Fibroblast of lung (primary cell): ENCODE measurements around the gene MGLL. TPM values are rescaled to one million over a fixed set of nuclear protein-coding genes. Genes with fewer than 3 reads are reported as not detected.

ENCODE experiments used
- DNase-seq, 2 donors: peaks; one replicate each; pipeline versions ENCODE4 v3.0.0 to v3.0.0-alpha.2; 2010; ENCODE audit warnings: low read depth in 2 of 2
- H2AFZ ChIP-seq: 2 replicates; pipeline ENCODE4 v1.5.1; 2012; ENCODE audit warnings: low read length, control low read depth, inconsistent platforms
- H3K27ac ChIP-seq: 2 replicates; pipeline ENCODE4 v1.5.1; 2011; ENCODE audit warnings: low read length, control low read depth; ENCODE audit not compliant: insufficient read depth
- H3K27me3 ChIP-seq: 2 replicates; pipeline ENCODE4 v1.5.1; 2011; ENCODE audit warnings: mild to moderate bottlenecking, low read length; ENCODE audit not compliant: control insufficient read depth, insufficient read depth
- H3K36me3 ChIP-seq: 2 replicates; pipeline ENCODE4 v1.5.1; 2011; ENCODE audit warnings: low read length; ENCODE audit not compliant: control insufficient read depth, insufficient read depth
- H3K4me1 ChIP-seq: 2 replicates; pipeline ENCODE4 v1.5.1; 2011; ENCODE audit warnings: low read length; ENCODE audit not compliant: control insufficient read depth, insufficient read depth; ENCODE audit errors: extremely low read depth
- H3K4me2 ChIP-seq: 2 replicates; pipeline ENCODE4 v1.5.1; 2011; ENCODE audit warnings: low read length, control low read depth; ENCODE audit not compliant: insufficient read depth; ENCODE audit errors: extremely low read depth
- H3K4me3 ChIP-seq, 4 experiments: fragments of 200-600 bp in 1 of 4; sonication (generic) in 1 of 4; replicated peaks in 1 of 4; 2 replicates each; pipeline ENCODE4 v1.5.1; 2011 to 2016; ENCODE audit warnings: low read length in 4 of 4, low read depth in 3 of 4, mild to moderate bottlenecking in 3 of 4, control low read depth in 2 of 4, inconsistent platforms in 1 of 4, mixed read lengths in 1 of 4; ENCODE audit not compliant: insufficient read depth in 1 of 4; ENCODE audit errors: control extremely low read depth in 1 of 4
- H3K79me2 ChIP-seq: 2 replicates; pipeline ENCODE4 v1.5.1; 2012; ENCODE audit warnings: mild to moderate bottlenecking, low read length, inconsistent platforms; ENCODE audit not compliant: control insufficient read depth, insufficient read depth
- H3K9ac ChIP-seq: 2 replicates; pipeline ENCODE4 v1.5.1; 2011; ENCODE audit warnings: mild to moderate bottlenecking, low read length, control low read depth; ENCODE audit not compliant: insufficient read depth
- H3K9me3 ChIP-seq: 2 replicates; pipeline ENCODE4 v1.5.1; 2012; ENCODE audit warnings: low read depth, low read length; ENCODE audit not compliant: control insufficient read depth, insufficient read depth
- H4K20me1 ChIP-seq: 2 replicates; pipeline ENCODE4 v1.5.1; 2011; ENCODE audit warnings: low read length; ENCODE audit not compliant: control insufficient read depth, insufficient read depth; ENCODE audit errors: extremely low read depth
- CTCF ChIP-seq, 2 donors: IDR thresholded peaks in 1 of 2; conservative IDR thresholded peaks in 1 of 2; 1 replicate in 1 of 2; 2 replicates in 1 of 2; pipeline ENCODE4 v1.5.1; 2011 to 2012; ENCODE audit warnings: low read length in 2 of 2, control low read depth in 1 of 2, inconsistent platforms in 1 of 2, low read depth in 1 of 2, mild to moderate bottlenecking in 1 of 2
- EZH2 ChIP-seq: IDR thresholded peaks from 2 replicates; pipeline ENCODE4 v1.5.1; 2012; ENCODE audit warnings: low read length, control low read depth, mild to moderate bottlenecking; ENCODE audit errors: missing control alignments
- polyA plus RNA-seq, 2 donors: library from polyadenylated mRNA; depleted of rRNA in 1 of 2; stranded (reverse) in 1 of 2; unstranded in 1 of 2; fragments of >200 nt; gene quantifications; 2 replicates each; pipeline ENCODE4 v1.2.1, GENCODE V29; 2011 to 2012; ENCODE audit warnings: missing spikeins in 1 of 2
- total RNA-seq: library from RNA; depleted of rRNA; stranded (reverse); fragments of >200 nt; gene quantifications from 2 replicates; pipeline ENCODE4 v1.2.1, GENCODE V29; 2014

MGLL gene
- total and polyA plus RNA-seq, 2 donors (not counting 1 experiment from before 2014, with no cell fraction given): 60.1 to 122 TPM

GRCh38 chr3:127817406-127817841 lies 4.9 kb downstream of the MGLL start:
- TF ChIP-seq EZH2 (no peak), CTCF (conservative IDR thresholded peaks at IDR 0.05 in 1 of 2, IDR thresholded peaks at IDR 0.05 in 1 of 2; ENCODE audit: low read depth in 1 of 2, low read length in 2 of 2) (no peak)
- no peak overlapping the region for H3K4me3 ChIP-seq
- H2AFZ ChIP-seq: no peak overlapping the region
- peak overlapping the region; percentile 76 for H3K27ac ChIP-seq
- H3K27me3 ChIP-seq: no peaks in the 10 kb centered on the region
- peaks cover 24% of the 10 kb centered on the region for H3K36me3 ChIP-seq
- H3K79me2 ChIP-seq: peaks cover 55% of the 10 kb centered on the region
- no peaks in the 10 kb centered on the region for H3K9me3 ChIP-seq
- H3K4me2 ChIP-seq: peak overlapping the region; percentile 69
- H3K9ac ChIP-seq: no peak overlapping the region
- peaks cover 26% of the 10 kb centered on the region for H3K4me1 ChIP-seq
- DNase-seq: peak; percentile 78 to 81
- no peaks in the 10 kb centered on the region for H4K20me1 ChIP-seq

DNA sequence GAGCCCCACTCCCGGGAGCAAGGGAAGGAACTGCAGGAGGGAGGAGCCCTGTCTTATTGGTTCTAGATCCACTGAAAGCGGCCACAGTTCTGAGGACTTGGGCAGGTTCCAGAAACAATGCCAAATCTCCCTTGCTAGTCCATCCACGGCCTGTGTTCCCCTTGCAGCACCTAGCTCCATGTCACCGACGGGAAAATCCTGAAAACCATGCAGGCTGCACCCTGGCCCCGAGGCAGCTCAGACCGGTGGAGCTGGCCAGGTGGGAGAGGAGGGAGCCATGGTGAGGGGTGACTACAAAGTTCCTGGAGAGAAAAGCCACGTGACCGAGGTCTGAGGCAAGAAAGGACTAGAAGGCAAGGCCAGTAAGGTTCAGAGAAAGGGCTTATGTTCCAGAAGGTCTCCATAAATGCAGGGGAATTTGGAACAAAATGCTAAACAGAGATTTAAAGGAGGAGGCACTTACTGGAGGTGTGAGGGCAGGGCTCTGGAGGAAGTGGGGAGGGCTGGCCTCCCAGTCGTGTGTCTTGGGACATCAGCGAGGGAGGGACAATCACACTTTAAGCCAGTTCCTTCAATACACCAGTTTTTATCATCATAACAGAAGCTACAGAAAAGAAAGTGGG lies 5.4 kb downstream of the MGLL start:
- H3K9ac ChIP-seq: no peak overlapping the region
- H2AFZ ChIP-seq: no peak overlapping the region
- TF ChIP-seq EZH2 (no peak), CTCF (conservative IDR thresholded peaks at IDR 0.05 in 1 of 2, IDR thresholded peaks at IDR 0.05 in 1 of 2; ENCODE audit: low read depth in 1 of 2, low read length in 2 of 2) (no peak)
- H4K20me1 ChIP-seq: no peaks in the 10 kb centered on the region
- DNase-seq: no peak
- H3K27ac ChIP-seq: peak overlapping the region; percentile 76
- peaks cover 53% of the 10 kb centered on the region for H3K79me2 ChIP-seq
- H3K4me2 ChIP-seq: peak overlapping the region; percentile 69
- no peaks in the 10 kb centered on the region for H3K27me3 ChIP-seq
- H3K36me3 ChIP-seq: peaks cover 25% of the 10 kb centered on the region
- H3K4me1 ChIP-seq: peaks cover 26% of the 10 kb centered on the region
- H3K9me3 ChIP-seq: no peaks in the 10 kb centered on the region
- H3K4me3 ChIP-seq: no peak overlapping the region

- Histone ChIP-seq H2AFZ (no peak overlapping the region), H4K20me1 (no peaks in the 10 kb centered on the region), H3K36me3 (peaks cover 28% of the 10 kb centered on the region), H3K4me1 (peaks cover 26% of the 10 kb centered on the region), H3K9ac (no peak overlapping the region), H3K4me2 (no peak overlapping the region), H3K27ac (peak overlapping the region; percentile 76), H3K79me2 (peaks cover 48% of the 10 kb centered on the region), H3K4me3 (no peak overlapping the region), H3K27me3 (no peaks in the 10 kb centered on the region), H3K9me3 (no peaks in the 10 kb centered on the region)
- no peak for DNase-seq
- no peak for TF ChIP-seq CTCF (conservative IDR thresholded peaks at IDR 0.05 in 1 of 2, IDR thresholded peaks at IDR 0.05 in 1 of 2; ENCODE audit: low read depth in 1 of 2, low read length in 2 of 2)
- no peak for TF ChIP-seq EZH2
Observed at GRCh38 chr3:127815641-127816605, 6.4 kb downstream of the MGLL start.
